ENCODE measurements around the gene EPB42. TPM values are rescaled to one million over a fixed set of nuclear protein-coding genes. Genes with fewer than 3 reads are reported as not detected.
A peak's percentile ranks its signal among the peaks of the same experiment; 100 is the strongest.
"Not testable (repeated sequence)": the region's sequence is repeated elsewhere in the genome, so short reads cannot be mapped to it uniquely, and the experiment has no call there.

EPB42 gene
- total RNA-seq, 1 donor from 2014 or later = not detected

- ATAC-seq (no peak), DNase-seq (no peak)
- TF ChIP-seq CTCF (IDR thresholded peaks at IDR 0.05) = no peak
- Histone ChIP-seq H3K9me3 (no peaks in the 10 kb centered on the region), H3K4me3 (no peak overlapping the region), H3K4me1 (no peaks in the 10 kb centered on the region), H3K27me3 (ENCODE audit: low read depth) (no peaks in the 10 kb centered on the region), H3K36me3 (no peaks in the 10 kb centered on the region), H3K27ac (no peak overlapping the region)
- intact Hi-C loops (cut with DNase I) = no loop called here
These were observed 11.6 kb upstream of the EPB42 start for GRCh38 chr15:43232289-43232874.

GRCh38 chr15:43230640-43231115, 9.9 kb upstream of the EPB42 start:
- DNase-seq = no peak
- peak in 1 of 2 donors; percentile 38 for ATAC-seq
- no peak overlapping the region for H3K4me3 ChIP-seq
- H3K27ac ChIP-seq = peak overlapping the region; percentile 53
- no peaks in the 10 kb centered on the region for H3K27me3 ChIP-seq (ENCODE audit: low read depth)
- H3K4me1 ChIP-seq = no peaks in the 10 kb centered on the region
- no peak for TF ChIP-seq CTCF (IDR thresholded peaks at IDR 0.05)
- intact Hi-C loops (cut with DNase I) = no loop called here
- H3K36me3 ChIP-seq = no peaks in the 10 kb centered on the region
- no peaks in the 10 kb centered on the region for H3K9me3 ChIP-seq

- TF ChIP-seq CTCF (IDR thresholded peaks at IDR 0.05) = no peak
- no peak for DNase-seq
- no peaks in the 10 kb centered on the region for H3K4me1 ChIP-seq
- no peaks in the 10 kb centered on the region for H3K36me3 ChIP-seq
- no peaks in the 10 kb centered on the region for H3K27me3 ChIP-seq (ENCODE audit: low read depth)
- H3K9me3 ChIP-seq = no peaks in the 10 kb centered on the region
- intact Hi-C loops (cut with DNase I) = loop anchor here (10.0 kb wide), 1 partner anchor 55 kb away; no protein-coding TSS in a partner anchor
- H3K4me3 ChIP-seq = no peak overlapping the region
- no peak overlapping the region for H3K27ac ChIP-seq
- ATAC-seq = no peak
These were observed 9.2 kb upstream of the EPB42 start for GRCh38 chr15:43229977-43230376.

- Histone ChIP-seq H3K27ac (no peak overlapping the region), H3K27me3 (ENCODE audit: low read depth) (no peaks in the 10 kb centered on the region), H3K4me1 (no peaks in the 10 kb centered on the region), H3K4me3 (no peak overlapping the region), H3K36me3 (no peaks in the 10 kb centered on the region), H3K9me3 (no peaks in the 10 kb centered on the region)
- intact Hi-C loops (cut with DNase I) = loop anchor here (10.0 kb wide), 1 partner anchor 58 kb away; no protein-coding TSS in a partner anchor
- TF ChIP-seq CTCF (IDR thresholded peaks at IDR 0.05) = no peak
- no peak for ATAC-seq
- DNase-seq = no peak
These were observed 5.9 kb upstream of the EPB42 start for GRCh38 chr15:43226436-43227305.

- not testable (repeated sequence) for DNase-seq; H3K27ac ChIP-seq; H3K4me1 ChIP-seq; H3K4me3 ChIP-seq; H3K27me3 ChIP-seq (ENCODE audit: low read depth); ATAC-seq; H3K9me3 ChIP-seq; H3K36me3 ChIP-seq
- intact Hi-C loops (cut with DNase I) = loop anchor here (10.0 kb wide), 1 partner anchor 59 kb away; no protein-coding TSS in a partner anchor
These were observed 5.1 kb upstream of the EPB42 start for GRCh38 chr15:43225950-43226255.

Measured in lower lobe of right lung (tissue), 2 donors.